Adrenal gland (tissue), 5 donors: ENCODE measurements around the gene ATPAF2.

Experiments
- CTCF ChIP-seq, 6 experiments: fragments of 450-650 bp in 4 of 6; fragments of 200-600 bp in 2 of 6; sonication (generic) in 1 of 6; IDR thresholded peaks; 1 replicate in 5 of 6; 2 replicates in 1 of 6; pipeline versions ENCODE4 v1.5.1 to v1.8.0; 2016 to 2021; ENCODE audit warnings: antibody characterized with exemption in 6 of 6, mild to moderate bottlenecking in 2 of 6, moderate library complexity in 1 of 6
- POLR2A ChIP-seq, 2 donors: fragments of 450-650 bp; IDR thresholded peaks; one replicate each; pipeline ENCODE4 v1.6.1; 2017; ENCODE audit warnings: antibody characterized with exemption in 2 of 2, mild to moderate bottlenecking in 2 of 2, moderate library complexity in 1 of 2
- donor health status: DM: no; HTN: no; CAD: no.

- TF ChIP-seq CTCF (IDR thresholded peaks at IDR 0.05) = no peak
- no peak for TF ChIP-seq POLR2A (IDR thresholded peaks at IDR 0.05)
Measured at GRCh38 chr17:18005496-18005895, 33.5 kb downstream of the ATPAF2 start.
